Right forelimb (tissue), 1 donor: ENCODE data around the gene EPHA8.

Source experiments
- DNase-seq: peaks from one replicate; pipeline ENCODE4 v3.0.0-alpha.2; 2018

EPHA8 gene

GRCh38 chr1:22569269-22569668 lies 6.0 kb downstream of the EPHA8 start:
- no peak for DNase-seq

GRCh38 chr1:22570140-22570909 lies 7.0 kb downstream of the EPHA8 start:
- no peak for DNase-seq

GRCh38 chr1:22572818-22573217 lies 9.5 kb downstream of the EPHA8 start:
- DNase-seq = no peak

DNA sequence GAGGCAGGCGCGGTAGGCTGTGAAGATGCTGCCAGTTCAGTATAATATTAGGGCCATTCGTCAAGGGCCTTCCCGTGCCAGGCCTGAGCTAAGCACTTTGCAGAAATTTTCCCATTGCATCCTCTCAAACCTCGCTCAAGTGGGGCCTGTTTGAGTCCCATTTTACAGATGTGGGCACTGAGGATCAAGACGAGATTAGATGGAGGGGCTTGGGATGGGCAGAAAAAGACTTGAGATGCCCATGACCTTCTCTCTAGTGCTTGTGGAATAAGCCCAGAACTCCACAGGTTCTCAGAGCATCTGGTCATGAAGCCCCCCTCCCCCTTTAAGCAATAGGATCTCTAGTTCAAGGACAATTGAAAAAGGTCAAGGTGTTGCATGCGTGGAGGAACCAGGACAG lies 9.9 kb downstream of the EPHA8 start:
- no peak for DNase-seq

DNA sequence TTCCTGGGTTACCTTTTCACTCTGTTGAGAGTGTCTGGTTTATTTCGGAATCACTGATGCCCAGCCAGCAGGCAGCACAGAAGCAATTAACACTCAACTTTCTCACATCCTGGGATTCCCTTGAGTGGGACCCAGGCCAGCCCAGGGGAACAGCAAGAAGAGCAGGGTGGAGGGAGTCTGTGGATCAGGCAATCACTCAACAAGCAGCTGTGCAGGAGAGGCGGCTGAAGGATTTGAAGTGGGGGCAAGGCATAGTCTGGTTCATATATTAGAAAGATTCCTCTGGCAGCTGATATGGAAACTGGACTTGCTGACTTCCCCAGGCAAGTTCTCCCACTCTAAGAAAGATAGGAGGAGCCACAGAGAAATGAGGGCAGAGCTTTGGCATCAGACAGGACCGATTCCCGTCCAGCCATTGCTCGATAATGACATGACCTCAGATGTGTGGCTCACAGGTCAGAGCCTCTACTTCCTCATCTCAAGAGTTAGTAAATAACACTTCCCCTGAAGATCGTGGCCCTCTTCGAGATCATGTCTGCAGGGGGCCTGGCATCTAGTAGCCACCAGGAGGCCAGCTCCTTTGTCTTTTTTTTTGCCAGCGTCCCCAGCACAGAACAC lies 12.4 kb downstream of the EPHA8 start:
- no peak for DNase-seq

GRCh38 chr1:22576150-22576544 lies 12.9 kb downstream of the EPHA8 start:
- DNase-seq = no peak

DNA sequence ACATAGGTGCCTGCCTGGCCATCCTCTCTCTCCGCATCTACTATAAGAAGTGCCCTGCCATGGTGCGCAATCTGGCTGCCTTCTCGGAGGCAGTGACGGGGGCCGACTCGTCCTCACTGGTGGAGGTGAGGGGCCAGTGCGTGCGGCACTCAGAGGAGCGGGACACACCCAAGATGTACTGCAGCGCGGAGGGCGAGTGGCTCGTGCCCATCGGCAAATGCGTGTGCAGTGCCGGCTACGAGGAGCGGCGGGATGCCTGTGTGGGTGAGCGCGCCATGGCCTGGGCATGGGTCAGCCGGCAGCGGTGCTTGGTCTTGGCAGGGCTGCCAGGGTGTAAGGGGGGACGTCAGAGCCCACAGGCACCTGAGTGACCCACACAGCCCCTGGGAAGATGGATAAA lies 13.3 kb downstream of the EPHA8 start:
- DNase-seq = no peak

GRCh38 chr1:22578732-22579361 lies 15.6 kb downstream of the EPHA8 start:
- DNase-seq = no peak

GRCh38 chr1:22579541-22580155 lies 16.4 kb downstream of the EPHA8 start:
- DNase-seq = no peak

GRCh38 chr1:22582661-22583635 lies 19.7 kb downstream of the EPHA8 start:
- DNase-seq = no peak

GRCh38 chr1:22584001-22584562 lies 20.8 kb downstream of the EPHA8 start:
- DNase-seq = no peak

GRCh38 chr1:22584970-22585369 lies 21.7 kb downstream of the EPHA8 start:
- no peak for DNase-seq

DNA sequence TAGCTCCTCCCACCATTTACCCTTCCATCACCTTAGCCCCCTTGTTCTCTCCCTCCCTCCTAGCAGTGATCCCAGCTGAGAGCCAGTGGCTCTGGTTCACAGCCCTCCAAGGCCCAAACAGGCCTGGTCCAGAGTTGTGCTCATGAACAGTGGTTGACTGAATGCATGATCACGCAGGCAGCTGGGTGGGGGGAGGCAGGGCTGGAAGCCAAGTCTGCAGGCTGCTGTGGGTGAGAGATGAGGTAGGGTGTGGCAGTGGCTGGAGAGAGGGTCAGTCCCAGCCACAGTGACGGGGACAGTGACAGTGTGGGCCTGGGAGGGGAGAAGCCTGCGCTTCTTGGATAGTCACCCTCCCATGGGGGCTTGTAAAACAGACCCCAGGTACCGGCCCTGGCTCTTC lies 22.2 kb downstream of the EPHA8 start:
- DNase-seq = no peak

DNA sequence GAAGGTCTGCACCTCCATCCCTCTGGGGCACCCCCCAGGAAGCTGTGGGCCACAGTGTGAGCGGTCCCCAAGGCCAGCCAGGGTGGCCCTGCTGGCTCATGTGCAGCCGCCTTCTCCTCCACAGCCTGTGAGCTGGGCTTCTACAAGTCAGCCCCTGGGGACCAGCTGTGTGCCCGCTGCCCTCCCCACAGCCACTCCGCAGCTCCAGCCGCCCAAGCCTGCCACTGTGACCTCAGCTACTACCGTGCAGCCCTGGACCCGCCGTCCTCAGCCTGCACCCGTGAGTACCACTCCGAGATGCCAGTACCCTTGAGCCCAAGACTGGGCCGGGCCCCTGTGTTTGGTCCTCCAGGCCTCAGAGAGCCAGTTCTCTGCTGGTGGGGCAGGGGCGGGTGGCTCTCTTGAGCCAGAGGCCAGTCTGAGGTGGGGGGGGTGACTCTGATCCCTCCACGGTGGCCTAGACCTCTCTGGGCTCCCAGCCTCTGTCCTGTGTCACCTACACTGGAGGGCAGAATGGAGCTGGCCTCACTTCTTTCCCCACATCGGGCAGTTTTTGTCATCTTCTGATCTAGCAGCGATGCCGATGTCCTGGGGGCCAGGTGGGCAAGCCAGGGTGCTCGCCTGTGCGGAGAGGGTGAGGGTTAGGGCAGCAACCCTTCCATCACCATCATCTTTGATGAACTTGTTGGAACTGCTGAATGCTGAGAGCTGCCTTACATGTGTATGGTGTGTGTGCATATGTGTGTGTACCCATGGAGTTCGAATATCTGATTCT lies 23.3 kb downstream of the EPHA8 start:
- DNase-seq = no peak

DNA sequence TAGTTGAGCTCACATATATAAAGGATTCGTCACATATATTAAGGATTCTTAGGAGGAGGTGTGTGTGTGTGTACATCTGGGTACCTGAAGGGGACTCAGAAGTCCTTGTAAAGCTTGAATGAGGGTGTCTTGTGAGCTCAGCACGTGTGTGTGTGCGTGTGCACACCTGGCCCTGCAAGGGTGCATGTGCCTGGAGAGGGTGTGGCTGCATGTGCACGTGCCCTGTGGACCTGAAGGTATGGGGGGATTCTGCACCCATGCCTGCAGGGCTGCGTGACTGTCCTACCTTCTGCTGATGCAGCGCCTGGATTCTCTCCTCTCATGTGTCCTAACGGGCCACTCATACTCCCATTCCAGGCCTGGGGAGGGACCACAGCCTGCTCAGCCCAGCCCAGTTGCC lies 24.0 kb downstream of the EPHA8 start:
- no peak for DNase-seq

DNA sequence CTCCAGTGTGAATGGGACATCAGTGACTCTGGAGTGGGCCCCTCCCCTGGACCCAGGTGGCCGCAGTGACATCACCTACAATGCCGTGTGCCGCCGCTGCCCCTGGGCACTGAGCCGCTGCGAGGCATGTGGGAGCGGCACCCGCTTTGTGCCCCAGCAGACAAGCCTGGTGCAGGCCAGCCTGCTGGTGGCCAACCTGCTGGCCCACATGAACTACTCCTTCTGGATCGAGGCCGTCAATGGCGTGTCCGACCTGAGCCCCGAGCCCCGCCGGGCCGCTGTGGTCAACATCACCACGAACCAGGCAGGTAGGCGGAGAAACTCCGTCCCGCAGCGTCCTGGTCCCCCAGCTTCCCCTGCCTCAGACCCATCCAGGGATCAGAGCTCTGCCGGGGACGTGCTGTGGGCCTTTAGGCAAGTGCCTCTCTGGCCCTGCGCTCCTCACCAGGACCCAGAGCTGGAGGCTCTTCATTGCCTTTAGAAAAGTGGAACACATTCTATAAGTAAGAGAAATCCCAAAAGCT lies 25.7 kb downstream of the EPHA8 start:
- DNase-seq = no peak

DNA sequence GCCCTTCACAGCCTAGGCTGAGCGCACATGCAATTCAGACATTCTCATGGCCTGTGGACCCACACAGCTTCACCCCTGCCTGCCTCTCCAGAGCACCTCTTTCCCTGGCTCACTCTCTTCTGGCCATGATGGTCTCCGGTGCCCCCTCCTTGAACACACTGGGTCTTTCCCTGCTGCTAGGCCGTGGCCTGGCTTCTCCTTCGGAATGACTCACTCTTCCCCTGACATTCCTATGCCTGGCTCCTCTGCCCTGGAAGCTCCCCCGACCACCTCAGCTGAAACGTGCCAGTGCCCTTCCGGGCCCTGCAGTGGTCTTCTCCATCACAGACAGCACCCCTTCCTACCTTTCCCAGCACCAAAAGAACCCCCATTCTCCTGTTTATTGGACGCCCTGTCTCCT lies 28.3 kb downstream of the EPHA8 start:
- no peak for DNase-seq

DNA sequence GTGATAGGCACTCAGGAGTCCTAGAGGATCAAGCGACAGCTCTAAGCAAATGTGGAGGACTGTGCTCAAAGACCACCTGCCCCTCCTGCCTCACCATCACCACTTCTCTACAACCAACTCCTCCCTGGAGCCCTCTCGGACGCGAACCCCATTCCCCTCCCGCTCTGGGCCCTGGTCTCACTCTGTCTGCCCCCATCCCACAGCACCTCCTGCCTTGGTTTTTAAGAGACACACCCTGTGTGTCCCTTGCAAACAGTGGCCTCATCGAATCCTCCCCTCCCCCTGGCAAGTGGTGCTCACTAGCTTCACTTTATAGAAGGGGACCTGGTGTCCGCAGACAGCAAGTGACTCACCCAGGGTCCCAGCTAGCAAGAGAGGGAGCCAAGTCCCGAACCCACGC lies 28.8 kb downstream of the EPHA8 start:
- DNase-seq = no peak

- DNase-seq = no peak
These were observed 29.9 kb downstream of the EPHA8 start for GRCh38 chr1:22592919-22593790.

GRCh38 chr1:22594396-22594795 lies 31.1 kb downstream of the EPHA8 start:
- no peak for DNase-seq
